Caki2 (cell line): ENCODE results near the gene BPI. TPM values are rescaled to one million over a fixed set of nuclear protein-coding genes. Genes with fewer than 3 reads are reported as not detected.
"Not testable (repeated sequence)": the region's sequence is repeated elsewhere in the genome, so short reads cannot be mapped to it uniquely, and the experiment has no call there.

Experiments used
- DNase-seq: peaks from one replicate; pipeline ENCODE4 v3.0.0-alpha.2; 2015; ENCODE audit warnings: low read depth
- in situ Hi-C: cut with HindIII; loops from 2 replicates; pipeline ENCODE4 v1.10.0; 2016; ENCODE audit warnings: low sequenced_read_pairs, low pct_unique_long_range_greater_than_20kb, mixed read lengths
- total RNA-seq: library from RNA; depleted of rRNA; stranded (reverse); fragments of >200 nt; shearing (Covaris generic); gene quantifications from 2 replicates; pipeline ENCODE4 v1.2.3, GENCODE V29; 2014; ENCODE audit warnings: low replicate concordance

Gene BPI
- total RNA-seq, 1 experiment from 2014 or later = not detected

- in situ Hi-C loops = no loop called here
- DNase-seq = no peak
Observed at GRCh38 chr20:38297916-38298674, 5.9 kb upstream of the BPI start.

GRCh38 chr20:38298768-38299288, 5.1 kb upstream of the BPI start:
- in situ Hi-C loops = no loop called here
- DNase-seq = no peak

- in situ Hi-C loops = no loop called here
- DNase-seq = no peak
Observed at GRCh38 chr20:38299963-38300362, 4.0 kb upstream of the BPI start.

- in situ Hi-C loops = no loop called here
- DNase-seq = no peak
Observed at GRCh38 chr20:38300438-38300837, 3.5 kb upstream of the BPI start.

GRCh38 chr20:38301309-38301708, 2.6 kb upstream of the BPI start:
- DNase-seq = no peak
- in situ Hi-C loops = no loop called here

- in situ Hi-C loops = no loop called here
Observed at GRCh38 chr20:38302786-38303185, 1.2 kb upstream of the BPI start.

GRCh38 chr20:38304845-38305447, 990 bp downstream of the BPI start:
- no peak for DNase-seq
- in situ Hi-C loops = no loop called here

More at GRCh38 chr20:38302786-38303185, 1.2 kb upstream of the BPI start:
- no peak for DNase-seq

- no peak for DNase-seq
- in situ Hi-C loops = no loop called here
Observed at GRCh38 chr20:38305541-38305940, 1.6 kb downstream of the BPI start.

GRCh38 chr20:38306379-38306778, 2.4 kb downstream of the BPI start:
- no peak for DNase-seq
- in situ Hi-C loops = no loop called here

- no peak for DNase-seq
- in situ Hi-C loops = no loop called here
Observed at GRCh38 chr20:38307371-38308046, 3.6 kb downstream of the BPI start.

GRCh38 chr20:38308047-38308438, 4.1 kb downstream of the BPI start:
- in situ Hi-C loops = no loop called here
- no peak for DNase-seq

GRCh38 chr20:38308447-38308846, 4.5 kb downstream of the BPI start:
- in situ Hi-C loops = no loop called here
- DNase-seq = no peak

- in situ Hi-C loops = no loop called here
Observed at GRCh38 chr20:38311091-38311490, 7.1 kb downstream of the BPI start.

GRCh38 chr20:38311491-38311890, 7.5 kb downstream of the BPI start:
- DNase-seq = no peak
- in situ Hi-C loops = no loop called here

More at GRCh38 chr20:38311091-38311490, 7.1 kb downstream of the BPI start:
- no peak for DNase-seq

- DNase-seq = no peak
- in situ Hi-C loops = no loop called here
Observed at GRCh38 chr20:38313676-38314075, 9.7 kb downstream of the BPI start.

- DNase-seq, in situ Hi-C loops: not testable (repeated sequence)
Observed at GRCh38 chr20:38314350-38314749, 10.4 kb downstream of the BPI start.

GRCh38 chr20:38315290-38315966, 11.5 kb downstream of the BPI start:
- in situ Hi-C loops = no loop called here
- no peak for DNase-seq

- in situ Hi-C loops = no loop called here
- no peak for DNase-seq
Observed at GRCh38 chr20:38316341-38316740, 12.4 kb downstream of the BPI start.

- no peak for DNase-seq
- in situ Hi-C loops = no loop called here
Observed at GRCh38 chr20:38317422-38317821, 13.5 kb downstream of the BPI start.
